ENCODE data around the gene DDX28.

Gene DDX28

GRCh38 chr16:68059804-68060203 lies 36.8 kb upstream of the DDX28 start:
- in situ Hi-C loops (cut with HindIII; ENCODE audit: low sequenced_read_pairs) = no loop called here
- no peak for DNase-seq (ENCODE audit: low read depth, low spot score)
- no peak for TF ChIP-seq CTCF (IDR thresholded peaks at IDR 0.05; ENCODE audit: low read depth, low read length)
- no peak overlapping the region for H3K4me3 ChIP-seq (ENCODE audit: low read depth, low read length)

GRCh38 chr16:68055395-68055794 lies 32.4 kb upstream of the DDX28 start:
- no peak overlapping the region for H3K4me3 ChIP-seq (ENCODE audit: low read depth, low read length)
- DNase-seq (ENCODE audit: low read depth, low spot score) = no peak
- TF ChIP-seq CTCF (IDR thresholded peaks at IDR 0.05; ENCODE audit: low read depth, low read length) = no peak
- in situ Hi-C loops (cut with HindIII; ENCODE audit: low sequenced_read_pairs) = no loop called here

- in situ Hi-C loops (cut with HindIII; ENCODE audit: low sequenced_read_pairs) = no loop called here
- H3K4me3 ChIP-seq (ENCODE audit: low read depth, low read length) = no peak overlapping the region
- no peak for DNase-seq (ENCODE audit: low read depth, low spot score)
- no peak for TF ChIP-seq CTCF (IDR thresholded peaks at IDR 0.05; ENCODE audit: low read depth, low read length)
Observed at GRCh38 chr16:68049449-68049848, 26.4 kb upstream of the DDX28 start.

GRCh38 chr16:68047987-68048386 lies 25.0 kb upstream of the DDX28 start:
- DNase-seq (ENCODE audit: low read depth, low spot score) = no peak
- no peak overlapping the region for H3K4me3 ChIP-seq (ENCODE audit: low read depth, low read length)
- in situ Hi-C loops (cut with HindIII; ENCODE audit: low sequenced_read_pairs) = no loop called here
- TF ChIP-seq CTCF (IDR thresholded peaks at IDR 0.05; ENCODE audit: low read depth, low read length) = no peak

- H3K4me3 ChIP-seq (ENCODE audit: low read depth, low read length) = no peak overlapping the region
- in situ Hi-C loops (cut with HindIII; ENCODE audit: low sequenced_read_pairs) = no loop called here
- TF ChIP-seq CTCF (IDR thresholded peaks at IDR 0.05; ENCODE audit: low read depth, low read length) = no peak
- no peak for DNase-seq (ENCODE audit: low read depth, low spot score)
Observed at GRCh38 chr16:68046106-68046505, 23.1 kb upstream of the DDX28 start.

- no peak overlapping the region for H3K4me3 ChIP-seq (ENCODE audit: low read depth, low read length)
- no peak for DNase-seq (ENCODE audit: low read depth, low spot score)
- TF ChIP-seq CTCF (IDR thresholded peaks at IDR 0.05; ENCODE audit: low read depth, low read length) = no peak
- in situ Hi-C loops (cut with HindIII; ENCODE audit: low sequenced_read_pairs) = no loop called here
Observed at GRCh38 chr16:68041783-68042182, 18.8 kb upstream of the DDX28 start.
